ENCODE results near the gene FOLR1.
"Not testable (repeated sequence)": the region's sequence is repeated elsewhere in the genome, so short reads cannot be mapped to it uniquely, and the experiment has no call there.

Gene FOLR1

GRCh38 chr11:72181553-72181958 lies 10.4 kb upstream of the FOLR1 start:
- peak; percentile 42 for DNase-seq (ENCODE audit: low spot score)

- DNase-seq (ENCODE audit: low spot score): no peak
These were observed 3.7 kb upstream of the FOLR1 start for GRCh38 chr11:72188267-72188666.

DNA sequence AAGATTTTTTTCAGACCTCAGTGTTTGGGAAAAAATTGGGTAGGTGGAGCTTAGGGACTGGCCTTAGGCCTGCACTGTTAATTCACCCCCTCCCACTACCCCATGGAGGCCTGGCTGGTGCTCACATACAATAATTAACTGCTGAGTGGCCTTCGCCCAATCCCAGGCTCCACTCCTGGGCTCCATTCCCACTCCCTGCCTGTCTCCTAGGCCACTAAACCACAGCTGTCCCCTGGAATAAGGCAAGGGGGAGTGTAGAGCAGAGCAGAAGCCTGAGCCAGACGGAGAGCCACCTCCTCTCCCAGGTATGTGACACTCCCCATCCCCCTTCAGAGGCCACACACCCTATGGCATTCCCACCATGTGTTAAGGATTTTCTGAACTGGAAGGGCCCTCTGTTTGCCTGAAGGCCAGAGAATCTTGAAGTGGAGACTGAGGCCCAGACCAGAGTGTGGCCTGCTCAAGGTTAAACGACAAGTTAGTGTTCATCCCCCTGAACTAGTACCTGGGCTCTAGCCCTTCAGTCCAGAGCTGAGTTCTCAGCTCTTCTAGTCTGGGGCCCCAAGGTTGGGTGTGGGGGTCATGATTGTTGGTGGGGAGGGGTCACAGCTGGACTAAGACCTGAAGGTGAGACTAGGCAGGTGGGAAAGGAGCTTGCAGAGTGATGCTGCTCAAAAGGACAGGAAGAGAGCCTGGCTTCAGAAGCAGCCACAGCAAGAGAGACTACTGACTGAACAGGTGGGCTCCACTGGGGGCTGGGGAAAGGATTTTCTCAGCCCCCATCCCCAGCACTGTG lies 2.3 kb upstream of the FOLR1 start:
- peak; percentile 66 for DNase-seq (ENCODE audit: low spot score)

- DNase-seq (ENCODE audit: low spot score): peak; percentile 13
These were observed 1.3 kb upstream of the FOLR1 start for GRCh38 chr11:72190631-72191071.

- no peak for DNase-seq (ENCODE audit: low spot score)
These were observed 3.8 kb downstream of the FOLR1 start for GRCh38 chr11:72195518-72196270.

GRCh38 chr11:72201445-72201844 lies 9.5 kb downstream of the FOLR1 start:
- not testable (repeated sequence) for DNase-seq (ENCODE audit: low spot score)

DNA sequence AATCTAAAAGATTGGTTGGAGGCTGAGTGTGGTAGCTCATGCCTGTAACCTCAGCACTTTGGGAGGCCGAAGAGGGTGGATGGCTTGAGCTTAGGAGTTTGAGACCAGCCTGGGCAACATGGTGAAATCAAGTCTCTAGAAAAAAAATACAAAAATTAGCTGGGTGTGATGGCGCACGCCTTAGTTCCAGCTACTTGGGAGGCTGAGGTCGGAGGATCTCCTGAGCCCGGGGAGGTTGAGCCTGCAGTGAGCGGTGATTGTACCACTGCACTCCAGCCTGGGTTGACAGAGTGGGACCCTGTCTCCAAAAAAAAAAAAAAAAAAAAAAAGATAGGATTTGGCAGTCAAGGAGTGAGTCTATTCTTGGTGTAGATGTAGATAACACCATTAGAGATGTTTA lies 10.6 kb downstream of the FOLR1 start:
- DNase-seq (ENCODE audit: low spot score): no peak

DNA sequence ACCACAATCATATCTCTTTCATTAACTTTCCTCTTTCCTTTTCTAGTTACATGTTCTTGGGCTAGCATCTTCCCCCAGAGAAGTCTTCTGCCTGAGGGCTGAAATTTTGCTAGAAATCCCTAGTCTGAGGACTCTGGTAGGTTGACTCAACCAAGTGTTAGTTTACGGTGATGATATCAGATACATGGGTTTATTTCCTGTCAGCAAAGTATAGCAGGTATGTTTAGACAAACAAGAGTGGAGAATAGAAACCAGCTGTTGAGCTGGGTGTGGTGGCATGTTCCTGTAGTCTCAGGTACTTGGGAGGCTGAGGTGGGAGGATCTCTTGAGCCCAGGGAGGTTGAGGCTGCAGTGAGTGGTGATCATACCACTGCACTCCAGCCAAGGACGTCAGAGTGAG lies 11.2 kb downstream of the FOLR1 start:
- no peak for DNase-seq (ENCODE audit: low spot score)

DNA sequence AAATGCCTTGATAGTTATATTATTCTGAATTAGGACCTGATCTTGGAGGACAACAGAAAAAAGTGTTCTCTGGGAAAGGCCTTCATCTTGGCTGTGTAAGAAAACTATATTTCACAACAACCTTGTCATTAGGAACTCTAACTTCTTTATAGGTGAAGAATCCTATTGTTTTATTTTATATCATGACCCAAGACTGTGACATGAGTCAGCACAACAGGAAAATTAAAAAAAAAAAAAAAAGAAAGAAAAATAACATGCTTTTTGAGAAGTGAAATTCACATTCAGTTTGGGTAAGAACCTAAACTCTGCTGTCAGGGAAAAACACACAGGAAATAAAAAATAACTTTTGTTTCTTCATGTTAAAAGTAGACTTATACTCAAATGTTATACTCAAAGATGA lies 12.9 kb downstream of the FOLR1 start:
- DNase-seq (ENCODE audit: low spot score): no peak

DNA sequence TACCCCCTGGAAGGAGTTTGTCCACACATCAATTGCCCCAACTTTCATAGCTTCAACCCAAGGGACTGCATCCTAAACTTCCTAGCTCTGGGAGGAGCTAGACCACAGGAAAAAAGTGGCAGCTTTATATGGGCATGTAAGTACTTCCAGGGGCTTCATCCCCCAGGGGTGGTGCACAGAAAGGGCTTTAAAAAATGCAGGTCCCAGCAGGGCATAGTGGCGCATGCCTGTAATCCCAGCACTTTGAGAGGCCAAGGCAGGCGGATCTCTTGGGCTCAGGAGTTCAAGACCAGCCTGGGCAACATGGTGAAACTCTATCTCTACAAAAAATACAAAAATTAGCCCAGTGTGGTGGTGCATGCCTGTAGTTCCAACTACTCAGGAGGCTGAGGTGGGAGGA lies 14.9 kb downstream of the FOLR1 start:
- DNase-seq (ENCODE audit: low spot score): not testable (repeated sequence)

DNA sequence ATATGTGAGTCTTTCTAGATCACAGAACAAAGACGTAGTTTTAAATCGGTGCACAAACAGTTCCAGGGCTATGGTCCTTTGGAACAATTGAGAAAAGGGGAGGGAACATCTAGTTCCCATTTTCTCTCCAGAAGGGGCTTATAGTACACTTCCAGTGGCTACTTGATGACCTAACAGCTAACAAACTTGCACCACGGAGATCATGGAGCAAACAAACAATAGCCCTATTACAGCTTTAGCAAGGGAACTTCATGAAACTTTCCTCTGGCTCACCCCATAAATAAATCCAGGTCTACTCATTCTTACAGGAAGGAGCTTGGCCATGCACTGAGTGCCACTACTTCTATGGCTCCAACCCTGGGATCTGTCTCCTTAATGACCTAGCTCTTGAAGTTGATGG lies 16.3 kb downstream of the FOLR1 start:
- no peak for DNase-seq (ENCODE audit: low spot score)

- no peak for DNase-seq (ENCODE audit: low spot score)
These were observed 17.2 kb downstream of the FOLR1 start for GRCh38 chr11:72209101-72209500.

GRCh38 chr11:72216638-72217037 lies 24.7 kb downstream of the FOLR1 start, which contains the start of gene FOLR2:
TSS of gene FOLR2 (plus strand) at chr11:72216794. CDS start at chr11:72218585, 1,791 bp downstream.
- DNase-seq (ENCODE audit: low spot score): no peak

- no peak for DNase-seq (ENCODE audit: low spot score)
These were observed 25.9 kb downstream of the FOLR1 start for GRCh38 chr11:72217841-72218240.

DNA sequence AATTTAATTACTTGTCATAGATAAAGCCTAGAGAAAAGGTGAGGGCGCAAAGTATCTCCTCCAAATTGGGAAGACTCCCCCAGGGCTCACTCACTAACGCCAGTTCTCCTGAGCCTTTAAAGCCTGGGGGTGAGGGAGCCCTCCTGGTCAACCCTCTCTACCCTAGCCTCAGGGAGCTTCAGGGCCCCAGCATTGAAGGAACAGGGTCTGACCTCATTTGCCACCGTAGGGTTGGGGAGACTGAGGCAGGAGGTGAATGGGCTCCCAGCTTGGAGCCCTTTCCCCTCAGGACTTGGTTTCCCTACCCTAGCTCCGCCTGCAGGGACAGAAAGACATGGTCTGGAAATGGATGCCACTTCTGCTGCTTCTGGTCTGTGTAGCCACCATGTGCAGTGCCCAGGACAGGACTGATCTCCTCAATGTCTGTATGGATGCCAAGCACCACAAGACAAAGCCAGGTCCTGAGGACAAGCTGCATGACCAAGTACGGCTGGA lies 26.4 kb downstream of the FOLR1 start:
- DNase-seq (ENCODE audit: low spot score): no peak

DNA sequence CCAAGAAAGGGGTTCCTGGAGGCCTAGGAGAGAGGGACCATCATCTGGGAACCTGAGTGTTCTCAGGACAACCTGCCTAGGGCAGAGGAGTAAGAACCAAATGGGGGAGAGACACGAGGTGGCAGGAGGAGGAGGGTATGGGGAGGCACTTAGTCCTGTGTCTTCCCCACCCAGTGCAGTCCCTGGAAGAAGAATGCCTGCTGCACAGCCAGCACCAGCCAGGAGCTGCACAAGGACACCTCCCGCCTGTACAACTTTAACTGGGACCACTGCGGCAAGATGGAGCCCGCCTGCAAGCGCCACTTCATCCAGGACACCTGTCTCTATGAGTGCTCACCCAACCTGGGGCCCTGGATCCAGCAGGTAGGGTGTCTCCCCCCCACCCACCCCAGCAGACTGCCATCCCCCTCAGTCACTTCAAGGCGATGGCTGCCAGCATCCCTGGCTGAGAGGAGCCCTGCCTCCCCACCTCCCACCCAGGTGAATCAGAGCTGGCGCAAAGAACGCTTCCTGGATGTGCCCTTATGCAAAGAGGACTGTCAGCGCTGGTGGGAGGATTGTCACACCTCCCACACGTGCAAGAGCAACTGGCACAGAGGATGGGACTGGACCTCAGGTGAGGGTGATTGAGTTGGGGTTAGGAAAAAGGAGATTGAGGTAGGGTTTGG lies 28.9 kb downstream of the FOLR1 start:
- no peak for DNase-seq (ENCODE audit: low spot score)

- DNase-seq (ENCODE audit: low spot score): no peak
These were observed 29.6 kb downstream of the FOLR1 start for GRCh38 chr11:72221386-72222075.

DNA sequence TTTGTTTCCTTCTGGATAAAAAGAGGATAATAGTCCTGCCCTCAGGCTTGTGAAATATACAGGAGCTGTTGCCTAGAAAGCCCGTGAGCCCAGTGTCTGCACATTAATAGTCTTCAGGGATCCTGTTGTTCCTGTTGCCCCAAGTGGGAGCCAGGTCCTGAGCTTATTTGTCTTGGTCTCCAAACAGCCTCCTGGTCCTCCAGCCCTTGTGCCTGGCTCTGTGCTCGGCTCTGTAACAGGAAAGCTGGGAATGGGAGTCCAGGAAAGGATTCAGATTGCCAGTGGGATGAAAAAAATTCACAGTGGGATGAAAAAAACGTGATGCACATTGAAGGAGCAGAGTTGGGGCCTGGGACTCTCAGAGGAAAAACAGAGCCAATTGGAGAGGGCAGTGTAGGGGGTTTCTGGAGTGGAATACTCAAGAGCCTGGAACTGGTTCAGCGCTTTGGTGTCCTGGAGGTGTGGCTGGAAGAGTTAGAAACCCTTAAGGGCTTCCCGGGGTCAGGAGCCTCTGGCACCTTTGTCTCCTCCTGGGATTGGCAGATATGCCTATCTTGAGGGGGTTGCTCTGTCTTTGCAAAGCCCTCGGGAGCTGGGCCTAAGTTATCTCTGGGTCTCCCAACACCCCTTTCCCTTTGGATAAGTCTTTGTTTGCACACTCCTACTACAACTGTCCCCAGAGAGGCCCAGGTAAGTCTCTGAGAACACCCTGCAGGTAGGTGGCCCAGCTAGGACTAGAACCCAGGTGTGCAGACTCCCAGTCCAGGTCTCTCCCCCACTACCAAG lies 30.4 kb downstream of the FOLR1 start:
- no peak for DNase-seq (ENCODE audit: low spot score)

- DNase-seq (ENCODE audit: low spot score): peak; percentile 89
These were observed 31.1 kb downstream of the FOLR1 start for GRCh38 chr11:72222907-72223614.

Data from iPS-NIHi11 (cell line).